Measurements from ENCODE around the gene BCL2.

The BCL2 gene

GRCh38 chr18:63178971-63179370 lies 140.6 kb downstream of the BCL2 start:
- DNase-seq: no peak

GRCh38 chr18:63177919-63178821 lies 141.4 kb downstream of the BCL2 start:
- DNase-seq: no peak

- no peak for DNase-seq
These were observed 142.3 kb downstream of the BCL2 start for GRCh38 chr18:63177259-63177658.

- DNase-seq: no peak
These were observed 144.3 kb downstream of the BCL2 start for GRCh38 chr18:63175264-63175663.

- DNase-seq: no peak
These were observed 145.6 kb downstream of the BCL2 start for GRCh38 chr18:63173983-63174382.

- no peak for DNase-seq
These were observed 149.7 kb downstream of the BCL2 start for GRCh38 chr18:63169853-63170252.

- DNase-seq: no peak
These were observed 151.3 kb downstream of the BCL2 start for GRCh38 chr18:63168287-63168686.

GRCh38 chr18:63166142-63166541 lies 153.4 kb downstream of the BCL2 start:
- DNase-seq: no peak

- no peak for DNase-seq
These were observed 155.2 kb downstream of the BCL2 start for GRCh38 chr18:63164396-63164795.

GRCh38 chr18:63162271-63163014 lies 157.1 kb downstream of the BCL2 start:
- peak in 2 of 6 experiments; percentile 22 to 25 for DNase-seq

- peak; percentile 61 to 87 (median 75) for DNase-seq
These were observed 157.8 kb downstream of the BCL2 start for GRCh38 chr18:63161761-63162195.

GRCh38 chr18:63161032-63161760 lies 158.4 kb downstream of the BCL2 start:
- DNase-seq: peak in 3 of 6 experiments; percentile 3 to 50 (median 22)

GRCh38 chr18:63160172-63160995 lies 159.2 kb downstream of the BCL2 start:
- no peak for DNase-seq

- no peak for DNase-seq
These were observed 160.0 kb downstream of the BCL2 start for GRCh38 chr18:63159590-63159989.

GRCh38 chr18:63158676-63159291 lies 160.8 kb downstream of the BCL2 start:
- no peak for DNase-seq

GRCh38 chr18:63158012-63158631 lies 161.4 kb downstream of the BCL2 start:
- DNase-seq: peak in 2 of 6 experiments; percentile 14 to 38

- DNase-seq: peak; percentile 16 to 67 (median 38)
These were observed 162.1 kb downstream of the BCL2 start for GRCh38 chr18:63157293-63158011.

- no peak for DNase-seq
These were observed 163.4 kb downstream of the BCL2 start for GRCh38 chr18:63155910-63156773.

GRCh38 chr18:63155169-63155852 lies 164.3 kb downstream of the BCL2 start:
- peak; percentile 69 to 89 (median 75) for DNase-seq

All from stimulated activated naive CD4-positive, alpha-beta T cell (primary cell).